ENCODE data around the gene IER5. TPM values are rescaled to one million over a fixed set of nuclear protein-coding genes. Genes with fewer than 3 reads are reported as not detected.

Gene IER5
- total RNA-seq, 6 experiments from 2014 or later = 35.7 to 49.1 (median 43.4) TPM

- Mint-ChIP-seq H3K4me3 (no peak overlapping the region), H3K4me1 (ENCODE audit: low read depth) (peaks cover 39% of the 10 kb centered on the region), H3K9me3 (no peaks in the 10 kb centered on the region), H3K27ac (no peak overlapping the region), H3K36me3 (ENCODE audit: low read depth) (no peaks in the 10 kb centered on the region), H3K27me3 (ENCODE audit: insufficient read depth) (no peaks in the 10 kb centered on the region; the same call in 1 of the 2 replicates)
- no peak for TF ChIP-seq CTCF (IDR thresholded peaks at IDR 0.05)
- no peak for DNase-seq
Measured at GRCh38 chr1:181124291-181124751, 35.8 kb downstream of the IER5 start.

GRCh38 chr1:181126289-181126688 is 37.8 kb downstream of the IER5 start:
- Mint-ChIP-seq H3K27ac (no peak overlapping the region), H3K4me3 (no peak overlapping the region), H3K4me1 (ENCODE audit: low read depth) (peaks cover 22% of the 10 kb centered on the region), H3K27me3 (ENCODE audit: insufficient read depth) (no peaks in the 10 kb centered on the region; the same call in 1 of the 2 replicates), H3K36me3 (ENCODE audit: low read depth) (no peaks in the 10 kb centered on the region), H3K9me3 (no peaks in the 10 kb centered on the region)
- DNase-seq = no peak
- no peak for TF ChIP-seq CTCF (IDR thresholded peaks at IDR 0.05)

- Mint-ChIP-seq H3K4me1 (ENCODE audit: low read depth) (peaks cover 22% of the 10 kb centered on the region), H3K27ac (no peak overlapping the region), H3K36me3 (ENCODE audit: low read depth) (no peaks in the 10 kb centered on the region), H3K9me3 (no peaks in the 10 kb centered on the region), H3K4me3 (no peak overlapping the region), H3K27me3 (ENCODE audit: insufficient read depth) (no peaks in the 10 kb centered on the region; the same call in 1 of the 2 replicates)
- DNase-seq = no peak
- TF ChIP-seq CTCF (IDR thresholded peaks at IDR 0.05) = no peak
Measured at GRCh38 chr1:181126871-181127587, 38.5 kb downstream of the IER5 start.

- DNase-seq = no peak
- no peak for TF ChIP-seq CTCF (IDR thresholded peaks at IDR 0.05)
- H3K4me1 Mint-ChIP-seq (ENCODE audit: low read depth) = peaks cover 22% of the 10 kb centered on the region
- no peaks in the 10 kb centered on the region for H3K9me3 Mint-ChIP-seq
- H3K27ac Mint-ChIP-seq = no peak overlapping the region
- H3K4me3 Mint-ChIP-seq = no peak overlapping the region
- no peaks in the 10 kb centered on the region; the same call in 1 of the 2 replicates for H3K27me3 Mint-ChIP-seq (ENCODE audit: insufficient read depth)
- no peaks in the 10 kb centered on the region for H3K36me3 Mint-ChIP-seq (ENCODE audit: low read depth)
Measured at GRCh38 chr1:181127898-181128453, 39.5 kb downstream of the IER5 start.

- Mint-ChIP-seq H3K4me3 (no peak overlapping the region), H3K27me3 (ENCODE audit: insufficient read depth) (no peaks in the 10 kb centered on the region; the same call in 1 of the 2 replicates), H3K9me3 (no peaks in the 10 kb centered on the region), H3K4me1 (ENCODE audit: low read depth) (peaks cover 28% of the 10 kb centered on the region), H3K27ac (peak overlapping the region; percentile 6; the same call in 1 of the 2 replicates), H3K36me3 (ENCODE audit: low read depth) (no peaks in the 10 kb centered on the region)
- no peak for DNase-seq
- no peak for TF ChIP-seq CTCF (IDR thresholded peaks at IDR 0.05)
Measured at GRCh38 chr1:181128592-181129497, 40.3 kb downstream of the IER5 start.

Measured in HFFc6 (cell line).